ENCODE results near the gene MYL6. TPM values are rescaled to one million over a fixed set of nuclear protein-coding genes. Genes with fewer than 3 reads are reported as not detected.

The MYL6 gene
- total and polyA plus RNA-seq, 9 of the 15 experiments (the other 6 are each of a cell fraction or from before 2014, with no cell fraction given), result 557 to 1,664 (median 958) TPM

GRCh38 chr12:56158029-56158925 is at the start of gene MYL6 (continued):
- TF ChIP-seq, protein P1, sequence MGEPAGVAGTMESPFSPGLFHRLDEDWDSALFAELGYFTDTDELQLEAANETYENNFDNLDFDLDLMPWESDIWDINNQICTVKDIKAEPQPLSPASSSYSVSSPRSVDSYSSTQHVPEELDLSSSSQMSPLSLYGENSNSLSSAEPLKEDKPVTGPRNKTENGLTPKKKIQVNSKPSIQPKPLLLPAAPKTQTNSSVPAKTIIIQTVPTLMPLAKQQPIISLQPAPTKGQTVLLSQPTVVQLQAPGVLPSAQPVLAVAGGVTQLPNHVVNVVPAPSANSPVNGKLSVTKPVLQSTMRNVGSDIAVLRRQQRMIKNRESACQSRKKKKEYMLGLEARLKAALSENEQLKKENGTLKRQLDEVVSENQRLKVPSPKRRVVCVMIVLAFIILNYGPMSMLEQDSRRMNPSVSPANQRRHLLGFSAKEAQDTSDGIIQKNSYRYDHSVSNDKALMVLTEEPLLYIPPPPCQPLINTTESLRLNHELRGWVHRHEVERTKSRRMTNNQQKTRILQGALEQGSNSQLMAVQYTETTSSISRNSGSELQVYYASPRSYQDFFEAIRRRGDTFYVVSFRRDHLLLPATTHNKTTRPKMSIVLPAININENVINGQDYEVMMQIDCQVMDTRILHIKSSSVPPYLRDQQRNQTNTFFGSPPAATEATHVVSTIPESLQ (CRISPR knock-in tag; IDR thresholded peaks at IDR 0.05), result no peak
- TF ChIP-seq, protein P2, sequence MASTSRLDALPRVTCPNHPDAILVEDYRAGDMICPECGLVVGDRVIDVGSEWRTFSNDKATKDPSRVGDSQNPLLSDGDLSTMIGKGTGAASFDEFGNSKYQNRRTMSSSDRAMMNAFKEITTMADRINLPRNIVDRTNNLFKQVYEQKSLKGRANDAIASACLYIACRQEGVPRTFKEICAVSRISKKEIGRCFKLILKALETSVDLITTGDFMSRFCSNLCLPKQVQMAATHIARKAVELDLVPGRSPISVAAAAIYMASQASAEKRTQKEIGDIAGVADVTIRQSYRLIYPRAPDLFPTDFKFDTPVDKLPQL (IDR thresholded peaks at IDR 0.05; ENCODE audit: extremely low read depth, insufficient read length), result peak; percentile 71
- TF ChIP-seq RFX5 (IDR thresholded peaks at IDR 0.05; ENCODE audit: low read depth, low read length) (no peak), C11orf30 (IDR thresholded peaks at IDR 0.05; ENCODE audit: low read depth) (peak; percentile 39; the same call in 1 of the 2 replicates), ELF1 (tag; IDR thresholded peaks at IDR 0.05) (no peak; the same call in 1 of the 2 replicates), ZBED1 (IDR thresholded peaks at IDR 0.05) (no peak; the same call in 1 of the 2 replicates), POLR2B (IDR thresholded peaks at IDR 0.05; ENCODE audit: low read depth, partially characterized antibody) (peak; percentile 99), POLR2AphosphoS2 (IDR thresholded peaks at IDR 0.05; ENCODE audit: low read length) (peak; percentile 96), SAFB2 (IDR thresholded peaks at IDR 0.05; ENCODE audit: borderline replicate concordance, low read depth, low read length, severe bottlenecking) (no peak), THRAP3 (IDR thresholded peaks at IDR 0.05; ENCODE audit: borderline replicate concordance) (peak; percentile 35; the same call in 1 of the 2 replicates), PHF21A (IDR thresholded peaks at IDR 0.05; ENCODE audit: borderline replicate concordance, low read depth) (no peak), MTF1 (CRISPR knock-in tag; IDR thresholded peaks at IDR 0.05; ENCODE audit: borderline replicate concordance) (no peak), LARP7 (IDR thresholded peaks at IDR 0.05) (peak; percentile 93), ZBTB9 (CRISPR knock-in tag; IDR thresholded peaks at IDR 0.05) (peak; percentile 91), CBX5 (IDR thresholded peaks at IDR 0.05; ENCODE audit: borderline replicate concordance, low read depth) (no peak), SUPT5H (IDR thresholded peaks at IDR 0.05) (peak; percentile 100), NFE2L1 (tag; IDR thresholded peaks at IDR 0.05; ENCODE audit: borderline replicate concordance, low read depth) (no peak), MCM2 (IDR thresholded peaks at IDR 0.05; ENCODE audit: low read depth) (no peak), HDAC3 (IDR thresholded peaks at IDR 0.05; ENCODE audit: borderline replicate concordance, partially characterized antibody) (no peak), SMARCA4 (IDR thresholded peaks at IDR 0.05) (peak; percentile 59), ZNF507 (tag; conservative IDR thresholded peaks at IDR 0.05) (no peak), MEIS2 (IDR thresholded peaks at IDR 0.05; ENCODE audit: partially characterized antibody) (no peak), EZH2 (IDR thresholded peaks at IDR 0.05; ENCODE audit: borderline replicate concordance, low read depth, low read length) (no peak)
- TF ChIP-seq, protein P3, sequence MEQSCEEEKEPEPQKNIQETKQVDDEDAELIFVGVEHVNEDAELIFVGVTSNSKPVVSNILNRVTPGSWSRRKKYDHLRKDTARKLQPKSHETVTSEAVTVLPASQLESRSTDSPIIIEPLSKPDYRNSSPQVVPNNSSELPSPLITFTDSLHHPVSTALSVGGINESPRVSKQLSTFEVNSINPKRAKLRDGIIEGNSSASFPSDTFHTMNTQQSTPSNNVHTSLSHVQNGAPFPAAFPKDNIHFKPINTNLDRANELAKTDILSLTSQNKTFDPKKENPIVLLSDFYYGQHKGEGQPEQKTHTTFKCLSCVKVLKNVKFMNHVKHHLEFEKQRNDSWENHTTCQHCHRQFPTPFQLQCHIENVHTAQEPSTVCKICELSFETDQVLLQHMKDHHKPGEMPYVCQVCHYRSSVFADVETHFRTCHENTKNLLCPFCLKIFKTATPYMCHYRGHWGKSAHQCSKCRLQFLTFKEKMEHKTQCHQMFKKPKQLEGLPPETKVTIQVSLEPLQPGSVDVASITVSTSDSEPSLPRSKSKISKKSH (CRISPR knock-in tag; IDR thresholded peaks at IDR 0.05), result no peak

Data from K562 (cell line).